NCI-H1417 treated with DMSO at 0.1 percent for 48 hours (cell line): Measurements from ENCODE around the gene ELMOD1.
"Not testable (repeated sequence)": the region's sequence is repeated elsewhere in the genome, so short reads cannot be mapped to it uniquely, and the experiment has no call there.

Experiments
- DNase-seq: peaks from one replicate; lab custom pipeline; 2025; lab: John Stamatoyannopoulos, UW

Gene ELMOD1

DNA sequence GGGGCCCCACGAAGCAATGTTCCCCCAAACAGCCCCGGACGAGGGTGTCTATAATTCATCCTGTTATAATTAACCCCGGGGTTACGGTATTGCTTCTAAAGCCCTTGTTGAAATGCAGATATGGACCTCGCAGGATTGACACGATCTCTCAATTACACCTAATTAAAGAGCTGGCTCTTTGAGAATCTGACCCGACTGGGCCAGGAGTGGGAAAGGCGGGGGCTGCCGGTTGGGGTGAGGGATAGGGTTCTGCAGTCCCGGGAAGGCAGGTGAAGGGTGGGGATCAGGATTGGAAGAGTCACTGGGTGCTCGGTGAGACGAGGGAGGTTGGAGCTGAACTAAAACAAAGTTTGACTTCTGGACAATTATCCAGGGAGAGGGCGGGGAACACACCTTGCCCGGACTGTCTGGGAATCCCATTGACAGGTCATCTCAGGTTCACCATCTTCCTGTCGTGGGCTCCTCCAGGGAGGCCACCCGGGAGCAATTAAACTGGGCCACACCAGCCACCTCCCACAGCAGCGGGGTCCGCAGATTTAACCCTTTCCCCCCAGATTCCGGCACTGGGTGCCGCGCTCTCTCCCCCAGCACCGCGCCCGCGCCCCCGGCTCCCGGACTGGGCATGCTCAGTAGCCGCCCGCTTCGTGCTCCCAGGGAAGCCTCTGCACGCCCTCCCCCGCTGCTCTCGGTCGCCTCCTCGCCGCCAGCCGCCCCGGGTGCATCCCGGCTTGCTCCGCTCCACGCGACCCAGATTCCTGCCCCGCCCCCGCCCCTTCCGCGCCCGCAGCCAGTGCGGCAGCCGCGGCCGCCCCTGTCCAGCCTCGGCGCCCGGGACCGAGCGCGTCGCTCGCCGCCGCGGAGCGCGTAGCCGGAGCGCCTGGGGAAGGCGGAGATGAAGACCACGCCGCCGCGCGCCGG is at the start of gene ELMOD1:
Gene ELMOD1, plus strand, starts transcription at position 688 of the 918 bp plus-strand sequence. CDS start 27,043 bp downstream, outside the sequence.
- DNase-seq: no peak

DNA sequence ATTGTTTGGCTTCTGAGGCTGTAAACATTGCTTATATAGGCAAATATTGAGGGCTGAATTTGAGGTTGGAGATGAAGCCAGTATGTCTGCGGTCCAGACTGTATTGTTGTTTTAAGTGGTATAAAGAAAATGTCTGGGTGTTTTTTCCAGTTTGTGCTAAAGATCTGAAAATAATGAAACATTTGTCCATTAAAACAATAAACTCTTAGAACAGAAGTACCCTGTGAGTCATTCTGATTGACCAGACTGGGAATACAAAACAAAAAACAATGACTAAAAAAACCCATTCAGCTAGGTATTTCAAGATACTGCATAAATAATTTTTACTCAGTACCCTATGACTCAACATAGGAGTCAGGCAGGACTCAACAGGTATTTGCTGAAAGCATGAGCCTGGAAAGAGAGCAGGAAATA is 45.8 kb upstream of the ELMOD1 start:
- DNase-seq: no peak

DNA sequence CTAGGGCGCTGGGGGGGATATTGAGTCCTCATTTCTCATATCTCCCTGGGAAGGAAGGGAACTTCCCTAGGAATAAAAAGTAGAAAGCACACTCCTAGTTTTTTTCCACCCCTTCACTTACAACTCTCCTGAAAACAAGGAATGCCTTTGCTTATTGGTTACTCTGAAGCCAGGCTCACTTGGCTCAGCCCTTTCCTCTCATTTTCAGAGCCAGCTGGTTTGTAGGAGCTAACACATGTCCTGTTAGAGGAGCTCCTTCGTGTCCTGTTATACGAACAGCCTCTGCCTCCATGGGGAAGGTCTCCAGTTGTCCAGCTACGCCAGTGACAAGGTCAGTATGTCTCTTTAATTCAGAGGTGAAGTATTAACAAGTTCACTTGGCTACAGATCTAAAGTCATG is 43.0 kb upstream of the ELMOD1 start:
- no peak for DNase-seq

DNA sequence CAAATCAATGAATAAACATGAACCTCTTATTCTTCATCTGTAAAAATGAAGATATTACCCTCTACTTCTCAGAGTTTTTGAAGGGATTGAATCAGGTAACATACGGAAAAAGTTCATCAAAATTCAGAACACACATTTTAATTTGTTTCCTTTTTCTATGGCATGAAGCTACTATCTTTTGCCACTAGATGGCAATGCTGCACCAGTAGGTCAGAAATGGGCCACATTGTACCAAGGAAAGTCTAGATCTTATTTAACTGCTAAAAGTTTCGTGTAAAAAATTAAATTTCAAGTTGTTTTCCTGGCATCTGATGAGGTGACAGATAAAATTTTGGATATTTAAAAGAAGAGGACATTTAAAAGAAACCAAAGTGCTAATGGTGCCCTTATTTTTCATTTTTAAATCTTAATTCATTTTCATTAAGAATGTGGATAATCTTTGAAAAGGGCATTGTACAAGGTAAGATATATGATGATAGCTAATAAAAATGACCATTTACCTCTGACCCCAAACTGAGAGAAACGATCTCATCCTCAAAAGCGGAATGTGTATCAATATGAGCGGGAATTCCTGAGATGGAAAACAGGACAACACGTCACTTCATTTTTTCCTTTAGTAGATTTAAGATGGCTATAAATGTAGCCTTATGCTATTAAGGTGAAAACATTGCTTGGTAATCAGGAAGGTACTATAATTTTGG is 41.5 kb upstream of the ELMOD1 start:
- no peak for DNase-seq

DNA sequence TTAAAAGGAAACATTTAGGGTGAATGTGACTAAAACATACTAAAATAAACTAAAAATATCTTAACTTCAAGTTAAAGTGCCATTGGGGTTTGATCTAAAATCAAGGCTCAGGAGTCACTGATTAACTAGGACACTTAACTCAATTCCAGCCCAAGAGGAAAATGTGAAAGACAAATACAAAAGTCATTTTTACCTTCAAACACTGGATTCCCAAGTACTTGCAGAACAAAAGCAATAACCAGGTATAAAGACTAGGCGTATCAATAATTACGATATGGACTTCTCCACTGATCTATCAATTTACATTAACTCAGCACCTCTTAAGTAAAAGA is 41.0 kb upstream of the ELMOD1 start:
- DNase-seq: no peak

DNA sequence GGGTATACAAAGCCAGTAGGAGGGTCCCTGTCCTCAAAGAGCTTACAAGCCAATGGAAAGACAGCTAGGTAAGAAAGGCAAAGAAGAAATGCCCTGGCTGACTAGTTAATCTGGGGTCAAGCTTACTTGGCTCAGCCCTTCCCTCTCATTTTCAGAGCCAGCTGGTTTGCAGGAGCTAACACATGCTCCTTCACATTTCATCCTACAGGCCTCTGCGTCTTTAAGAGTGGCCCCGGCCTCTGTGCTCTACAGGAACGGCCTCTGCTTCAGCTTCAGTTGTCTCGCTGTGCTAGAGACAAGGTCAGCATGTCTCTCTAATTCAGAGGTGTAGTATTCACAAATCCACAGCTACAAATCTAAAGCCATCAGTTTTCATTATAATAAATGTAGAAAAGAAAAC is 40.6 kb upstream of the ELMOD1 start:
- DNase-seq: no peak

DNA sequence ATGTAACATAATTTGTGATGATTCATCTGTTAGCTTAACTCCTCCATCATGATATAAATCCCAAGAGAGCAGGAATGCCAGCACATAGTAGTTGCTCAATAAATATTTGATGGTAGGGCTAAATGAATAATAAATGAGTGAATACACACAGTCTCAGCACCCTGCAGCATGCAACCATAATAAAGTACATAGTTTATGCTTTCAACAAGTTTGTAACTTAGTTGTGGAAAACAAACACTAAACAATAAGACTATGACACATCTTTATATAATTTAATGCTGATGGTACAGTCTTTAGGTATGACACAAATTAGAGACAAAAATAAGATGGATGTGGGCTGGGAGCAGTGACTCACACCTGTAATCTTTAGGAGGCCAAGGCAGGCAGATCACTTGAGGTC is 29.3 kb upstream of the ELMOD1 start:
- no peak for DNase-seq

DNA sequence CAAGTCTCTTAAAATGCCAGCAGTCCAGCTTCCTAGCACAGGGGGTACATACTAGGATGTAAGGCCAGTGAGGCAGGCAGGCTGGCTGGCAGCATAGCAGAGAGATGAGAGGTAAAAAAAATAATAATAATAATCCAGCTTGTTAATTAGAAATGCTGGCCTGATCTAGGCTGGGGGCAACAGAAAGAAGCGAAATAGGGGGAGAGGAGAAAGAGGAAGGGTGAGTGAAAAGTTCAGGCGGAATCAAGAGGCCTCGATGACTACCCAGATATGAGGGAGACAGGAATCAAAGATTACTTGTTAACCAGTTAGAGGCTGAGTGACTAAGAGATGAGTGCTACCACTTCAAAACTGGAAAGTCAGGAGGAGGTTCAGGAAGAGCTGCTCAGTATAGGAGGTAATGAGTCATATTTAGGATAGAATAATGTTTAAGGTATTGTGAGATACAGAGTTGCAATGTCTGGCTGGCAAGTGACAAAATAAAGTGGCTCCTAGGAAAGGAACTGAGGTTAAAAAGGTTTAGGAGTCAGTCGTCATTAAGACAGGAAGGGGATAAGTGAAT is 28.2 kb upstream of the ELMOD1 start:
- DNase-seq: no peak

DNA sequence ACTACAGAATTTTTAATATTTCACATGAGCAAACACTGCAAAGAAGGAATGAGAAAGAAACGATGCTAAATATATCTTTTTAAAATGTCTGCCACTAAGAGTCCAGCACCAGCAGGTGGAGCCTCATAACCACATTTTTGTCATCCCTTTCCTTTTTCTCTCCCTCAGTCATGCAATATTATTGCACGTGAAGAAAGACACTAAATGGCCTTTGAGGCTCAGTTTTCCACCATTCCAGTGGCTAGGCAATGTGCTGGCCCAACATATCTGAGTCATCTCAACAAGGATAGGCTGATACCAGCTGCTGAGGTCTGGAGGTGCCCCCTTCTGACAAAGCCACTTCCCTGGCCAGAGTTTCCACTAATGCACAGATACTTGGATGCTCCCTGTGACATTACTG is 27.2 kb upstream of the ELMOD1 start:
- no peak for DNase-seq

DNA sequence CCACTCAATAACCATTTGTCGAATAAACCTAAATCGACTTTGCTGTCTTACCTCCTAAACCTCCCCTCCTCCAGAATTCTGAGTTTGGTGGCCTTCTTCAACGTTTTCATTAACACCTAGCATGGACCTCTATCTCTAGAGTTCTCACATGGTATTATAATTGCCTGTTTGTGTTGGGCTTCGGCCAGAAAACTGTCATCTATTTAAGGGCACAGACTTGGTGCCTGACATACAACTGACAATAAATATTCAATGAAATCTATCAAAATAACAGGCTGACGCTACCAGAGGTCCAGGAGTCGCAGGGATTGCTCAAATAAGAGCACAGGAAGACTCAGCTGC is 26.1 kb upstream of the ELMOD1 start:
- no peak for DNase-seq

DNA sequence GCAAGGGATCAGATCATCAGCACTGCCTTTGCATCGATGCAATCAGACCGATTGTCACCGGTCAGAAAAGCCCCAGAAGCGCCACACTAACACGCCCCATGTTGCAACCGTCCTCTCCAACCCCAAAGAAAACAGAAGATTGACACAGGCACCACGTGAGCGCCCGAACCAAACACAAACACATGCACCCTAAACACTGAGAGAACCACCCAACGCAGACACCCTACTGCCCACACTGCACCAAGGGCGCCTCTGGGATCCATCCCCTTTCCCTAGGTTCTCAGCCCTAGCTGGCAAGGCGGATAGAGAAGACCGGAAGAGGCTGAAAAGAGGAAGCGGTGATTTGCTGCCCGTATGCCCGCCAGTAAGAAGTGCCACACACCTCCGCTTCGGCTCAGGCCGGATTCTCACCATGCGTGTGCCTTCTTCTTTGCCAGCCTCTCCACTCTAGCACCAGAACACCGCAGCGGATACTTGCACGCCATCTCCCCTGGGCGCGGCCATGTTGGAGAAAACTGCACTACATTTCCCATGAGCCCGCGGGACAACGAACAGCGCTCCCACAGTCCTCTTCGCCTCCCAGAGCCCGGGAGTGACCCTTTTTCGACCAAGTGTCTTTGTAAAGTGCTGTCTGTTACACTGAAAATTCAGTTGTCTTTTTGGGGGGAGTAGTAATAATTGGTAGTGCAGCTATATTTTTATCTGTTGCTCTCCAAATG is 25.6 kb upstream of the ELMOD1 start, which contains the start of gene ALKBH8:
Gene ALKBH8, minus strand, starts transcription at position 517 of the 719 bp plus-strand sequence. CDS start 4,842 bp downstream, outside the sequence.
- DNase-seq: peak; percentile 49

DNA sequence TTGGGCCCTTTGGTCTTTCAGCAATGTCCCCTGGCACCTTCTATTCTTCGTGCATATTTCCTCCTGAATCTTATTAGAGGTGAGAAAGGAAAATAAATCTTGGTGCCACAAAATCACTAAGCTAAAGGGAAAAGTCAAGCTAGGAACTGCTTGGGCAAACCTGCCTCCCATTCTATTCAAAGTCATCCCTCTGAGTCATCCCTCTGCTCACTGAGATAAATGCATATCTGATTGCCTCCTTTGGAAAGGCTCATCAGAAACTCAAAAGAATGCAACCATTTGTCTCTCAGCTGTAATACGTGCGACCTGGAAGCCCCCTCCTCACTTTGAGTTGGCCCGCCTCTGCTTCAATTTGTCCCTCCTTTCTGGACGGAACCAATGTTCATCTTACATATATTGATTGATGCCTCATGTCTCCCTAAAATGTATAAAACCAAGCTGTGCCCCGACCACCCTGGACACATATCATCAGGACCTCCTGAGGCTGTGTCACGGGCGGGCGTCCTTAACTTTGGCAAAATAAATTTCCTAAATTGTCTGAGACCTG is 24.9 kb upstream of the ELMOD1 start:
- DNase-seq: not testable (repeated sequence)

DNA sequence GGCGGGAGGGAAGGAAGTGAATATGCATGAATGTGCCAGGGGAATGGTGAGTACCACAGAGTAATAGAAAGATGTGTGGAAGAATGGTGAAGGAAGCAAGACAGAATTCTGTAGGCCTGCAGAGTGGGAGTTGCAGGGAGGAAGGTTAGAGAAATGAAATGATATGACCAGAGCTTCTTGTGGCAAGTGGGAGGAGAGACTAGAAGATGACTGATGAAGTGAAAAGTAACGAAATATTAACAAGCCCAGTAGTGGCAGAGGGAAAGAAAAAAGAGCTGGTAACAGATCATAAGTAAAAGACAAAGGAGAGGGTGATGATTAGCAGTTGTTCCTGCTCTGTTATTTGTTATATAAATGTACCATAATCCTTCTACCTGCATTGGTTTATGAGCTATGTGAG is 24.4 kb upstream of the ELMOD1 start:
- DNase-seq: no peak

DNA sequence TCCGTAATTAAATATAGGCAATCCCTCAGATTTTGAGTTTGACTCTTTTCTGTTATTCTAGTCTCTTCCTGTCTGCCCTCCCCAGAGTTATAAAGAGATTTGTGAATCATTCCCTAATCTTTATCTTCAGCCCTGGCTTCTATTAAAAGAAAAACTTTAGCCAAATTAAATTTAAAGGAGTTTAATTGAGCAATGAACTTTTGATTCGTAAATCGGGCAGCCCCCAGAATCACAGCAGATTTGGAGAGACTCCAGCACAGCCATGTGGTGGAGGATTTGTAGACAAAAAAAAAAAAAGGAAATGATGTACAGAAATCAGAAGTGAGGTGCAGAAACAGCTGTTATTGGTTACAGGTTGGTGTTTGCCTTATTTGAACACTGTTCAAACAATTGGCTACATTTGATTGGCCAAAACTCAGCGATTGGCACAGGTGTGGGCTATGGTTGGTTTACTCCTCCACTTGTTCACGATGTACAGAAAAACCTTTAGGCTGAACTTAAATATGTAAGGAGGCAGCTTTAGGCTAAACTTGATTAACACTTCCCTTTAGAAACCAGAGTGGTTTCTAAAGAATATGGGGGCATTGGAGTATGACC is 23.1 kb upstream of the ELMOD1 start:
- DNase-seq: no peak

DNA sequence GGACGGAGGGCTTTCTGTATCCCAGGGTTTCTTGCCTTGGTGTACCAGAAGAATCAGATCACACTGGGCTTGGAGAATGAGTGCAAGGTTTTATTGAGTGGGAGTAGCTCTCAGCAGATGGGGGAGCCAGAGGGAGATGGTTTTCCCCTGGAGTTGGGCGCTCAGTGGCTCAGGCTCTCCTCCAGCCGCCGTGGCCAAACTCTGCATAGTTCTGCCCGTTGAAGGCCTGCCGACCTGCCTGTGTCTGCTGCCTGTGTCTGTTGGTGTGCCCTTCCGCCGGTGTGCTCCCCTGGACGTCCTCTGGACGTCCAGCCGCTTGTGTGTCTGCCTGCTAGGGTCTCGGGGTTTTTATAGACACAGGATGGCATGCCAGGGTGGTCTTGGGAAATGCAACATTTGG is 20.9 kb upstream of the ELMOD1 start:
- no peak for DNase-seq

DNA sequence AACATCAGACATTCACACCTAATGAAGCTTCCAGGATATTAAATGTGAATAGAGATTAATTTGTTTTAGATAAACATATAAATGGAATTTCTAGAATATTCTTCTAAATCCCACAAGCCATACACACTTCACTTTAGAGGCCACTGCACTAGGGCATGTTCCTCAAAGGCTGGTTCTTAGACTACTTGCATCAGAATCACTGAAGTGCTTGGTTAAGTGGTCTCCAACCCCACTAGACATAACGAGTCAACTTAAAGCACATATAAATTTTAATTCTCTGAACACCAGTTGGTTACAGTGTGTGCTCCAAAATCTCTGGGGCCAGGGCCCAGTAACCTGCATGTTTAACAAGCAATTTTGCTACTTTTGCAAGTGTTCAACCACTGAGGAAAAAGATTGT is 17.5 kb upstream of the ELMOD1 start:
- DNase-seq: no peak

DNA sequence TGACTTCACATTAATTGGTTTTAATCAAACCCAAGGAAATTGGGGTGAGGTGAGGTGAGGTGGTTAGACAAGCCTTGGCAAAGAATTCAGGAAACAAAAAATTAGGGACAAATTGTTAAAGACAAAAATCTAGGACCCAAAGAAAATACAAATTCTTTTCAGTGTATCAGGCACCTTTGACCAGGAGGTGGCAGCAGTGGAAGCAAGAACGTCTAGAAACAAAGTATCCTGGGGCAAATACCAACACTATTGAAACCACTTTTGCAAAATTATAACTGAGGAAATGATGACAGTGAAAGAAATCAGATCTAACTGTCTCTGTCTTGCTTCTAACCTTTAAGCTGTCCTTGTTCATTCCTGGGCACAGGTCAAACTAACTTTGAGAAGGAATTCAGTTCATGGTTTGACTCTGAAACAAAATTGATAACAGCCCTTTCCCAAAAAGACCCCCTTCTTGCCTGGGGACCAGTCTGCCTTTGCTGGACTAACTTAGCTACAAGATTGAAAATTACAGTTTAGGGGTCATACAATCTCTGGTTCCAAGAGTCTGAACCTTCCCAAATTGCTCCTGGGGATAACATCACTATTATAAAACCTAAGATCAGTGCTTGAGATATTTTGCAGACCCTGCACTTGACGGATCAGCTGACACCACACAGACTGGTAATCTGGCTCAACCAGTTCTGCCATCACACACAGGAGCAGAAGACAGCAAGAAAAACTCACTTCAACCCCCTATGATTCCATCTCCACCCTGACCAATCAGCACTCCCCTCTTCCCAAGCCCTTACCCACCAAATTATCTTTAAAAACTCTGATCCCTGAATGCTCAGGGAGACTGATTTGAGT is 14.2 kb upstream of the ELMOD1 start:
- DNase-seq: not testable (repeated sequence)

DNA sequence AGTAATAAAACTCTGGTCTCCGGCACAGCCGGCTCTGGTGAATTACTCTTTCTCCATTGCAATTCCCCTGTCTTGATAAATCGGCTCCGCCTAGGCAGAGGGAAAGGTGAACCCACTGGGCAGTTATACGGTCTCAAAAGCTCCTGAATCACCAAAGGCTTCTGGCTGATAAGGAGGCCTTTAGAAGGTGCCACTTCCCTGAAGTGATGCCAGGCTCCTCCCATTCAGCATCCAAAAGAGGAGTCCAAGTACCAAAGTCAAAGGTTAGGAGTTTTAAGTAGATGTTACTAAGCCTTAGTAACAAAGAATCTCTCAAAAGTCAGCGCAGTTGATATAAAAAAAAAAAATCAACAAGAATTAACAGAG is 13.6 kb upstream of the ELMOD1 start:
- DNase-seq: no peak

DNA sequence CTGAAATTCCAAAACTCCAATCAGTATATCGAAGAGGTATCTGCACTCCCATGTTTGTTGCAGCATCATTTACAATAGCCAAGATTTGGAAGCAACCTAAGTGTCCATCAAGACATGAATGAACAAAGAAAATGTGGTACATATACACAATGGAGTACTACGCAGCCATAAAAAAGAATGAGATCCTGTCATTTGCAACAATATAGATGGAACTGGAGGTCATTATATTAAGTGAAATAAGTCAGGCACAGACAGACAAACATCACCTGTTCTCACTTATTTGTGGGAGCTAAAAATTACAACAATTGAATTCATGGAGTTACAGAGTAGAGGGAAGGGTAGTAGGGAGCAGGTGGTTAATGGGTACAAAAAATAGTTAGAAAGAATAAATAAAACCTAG is 11.8 kb upstream of the ELMOD1 start:
- DNase-seq: not testable (repeated sequence)

DNA sequence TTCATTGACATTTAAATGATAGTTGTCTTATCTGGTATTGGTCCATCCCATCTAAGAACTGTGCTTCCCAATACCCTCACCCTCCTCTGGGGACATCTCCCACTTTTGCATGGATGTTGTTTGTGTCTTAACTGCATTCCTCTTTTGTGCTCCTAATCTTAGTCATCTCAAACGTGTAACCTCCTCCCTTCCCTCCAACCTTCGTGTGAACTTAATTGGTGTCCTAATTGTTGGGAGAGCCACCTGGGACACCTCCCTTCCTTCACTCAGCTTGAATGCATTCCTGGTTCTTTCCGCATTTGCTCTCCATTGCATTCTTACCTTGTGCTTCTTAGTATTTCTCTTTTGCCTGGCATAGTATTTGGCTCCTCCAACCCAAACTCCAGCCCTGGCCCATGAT is 9.8 kb upstream of the ELMOD1 start:
- no peak for DNase-seq
